GM19043 (cell line): ENCODE data around the gene AGBL4.
"Not testable (repeated sequence)": the region's sequence is repeated elsewhere in the genome, so short reads cannot be mapped to it uniquely, and the experiment has no call there.

Experiments
- ATAC-seq: cut with Tn5 transposase; IDR thresholded peaks from one replicate; pipeline ENCODE4 v1.9.1; 2021; ENCODE audit warnings: low read depth; ENCODE audit not compliant: unreplicated experiment

Gene AGBL4

GRCh38 chr1:49059087-49059486 is 964.7 kb downstream of the AGBL4 start:
- ATAC-seq, result no peak

DNA sequence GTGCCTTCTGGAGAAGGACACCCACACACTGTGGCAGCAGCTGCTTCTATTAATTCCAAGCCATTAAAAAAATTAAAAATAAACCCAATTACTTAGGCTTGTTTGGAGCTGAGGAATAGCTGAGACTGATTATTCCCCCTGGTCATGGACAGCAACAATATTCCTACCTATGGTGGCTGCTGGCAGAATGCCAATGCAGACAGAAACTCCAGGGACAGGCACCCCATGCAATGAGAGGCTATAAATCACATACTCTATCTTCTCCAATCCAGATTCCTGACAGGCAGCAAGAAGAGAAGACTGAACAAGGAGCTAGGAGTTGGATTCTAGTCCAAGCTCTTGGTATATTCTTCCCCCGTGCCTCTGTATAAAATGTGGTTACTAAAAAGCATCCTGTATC is 971.7 kb downstream of the AGBL4 start:
- ATAC-seq, result no peak

DNA sequence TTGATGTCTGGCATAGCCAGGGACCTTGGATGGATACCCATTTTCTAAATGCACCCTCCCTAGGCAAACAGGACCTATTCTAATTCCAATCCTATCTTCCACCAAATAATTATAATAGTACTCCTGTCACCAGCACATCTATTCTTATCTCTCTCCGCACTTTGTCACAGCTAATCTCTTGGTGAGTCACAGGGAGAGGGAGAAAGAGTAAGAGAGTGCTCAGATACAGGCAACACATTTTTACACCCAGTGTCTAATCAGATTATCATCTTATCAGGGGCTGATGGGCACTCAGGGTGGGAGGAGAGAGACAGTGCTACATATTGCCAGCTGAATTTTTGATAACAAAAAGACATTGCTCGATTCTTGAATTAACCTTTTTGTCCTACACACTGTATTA is 972.1 kb downstream of the AGBL4 start:
- ATAC-seq, result no peak

- no peak for ATAC-seq
Measured at GRCh38 chr1:49050041-49050440, 973.7 kb downstream of the AGBL4 start.

DNA sequence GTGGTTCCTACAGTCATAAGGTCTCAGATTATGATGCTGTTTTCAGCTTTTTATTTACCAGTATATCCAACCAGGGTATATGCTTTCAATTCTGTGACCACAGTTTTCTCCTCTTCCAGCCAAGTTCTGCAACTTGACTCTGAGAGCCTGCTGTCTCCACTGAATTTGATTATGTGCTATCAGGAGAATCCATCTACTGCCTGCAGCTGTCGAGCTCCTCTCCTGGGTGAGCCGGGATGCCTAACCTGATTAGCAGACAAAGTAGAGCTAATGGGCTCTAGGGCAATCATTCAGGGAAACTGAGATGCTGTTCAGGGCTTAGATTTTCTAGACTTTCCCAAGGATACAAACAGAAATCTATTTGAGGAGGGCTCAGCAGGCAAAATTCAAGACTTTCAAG is 975.6 kb downstream of the AGBL4 start:
- no peak for ATAC-seq

DNA sequence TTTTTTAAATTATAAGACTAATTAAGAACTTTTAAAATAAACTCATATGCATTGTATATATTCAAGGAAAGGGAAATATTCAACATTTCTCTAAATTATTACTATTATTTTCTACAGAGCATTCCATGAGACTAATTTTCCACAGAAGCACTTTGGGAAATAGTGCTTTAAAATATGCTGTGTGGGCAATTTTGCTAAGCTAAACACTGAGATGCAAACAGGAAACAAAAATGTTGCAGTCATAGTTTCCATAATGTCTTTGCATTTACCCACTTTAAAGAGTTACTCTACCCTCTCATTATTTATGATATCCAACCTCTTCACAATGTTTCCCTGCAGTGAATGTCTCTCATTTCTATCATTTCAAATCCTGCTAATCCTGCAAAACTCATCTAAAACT is 977.4 kb downstream of the AGBL4 start:
- ATAC-seq, result no peak

GRCh38 chr1:49045371-49045770 is 978.4 kb downstream of the AGBL4 start:
- no peak for ATAC-seq

DNA sequence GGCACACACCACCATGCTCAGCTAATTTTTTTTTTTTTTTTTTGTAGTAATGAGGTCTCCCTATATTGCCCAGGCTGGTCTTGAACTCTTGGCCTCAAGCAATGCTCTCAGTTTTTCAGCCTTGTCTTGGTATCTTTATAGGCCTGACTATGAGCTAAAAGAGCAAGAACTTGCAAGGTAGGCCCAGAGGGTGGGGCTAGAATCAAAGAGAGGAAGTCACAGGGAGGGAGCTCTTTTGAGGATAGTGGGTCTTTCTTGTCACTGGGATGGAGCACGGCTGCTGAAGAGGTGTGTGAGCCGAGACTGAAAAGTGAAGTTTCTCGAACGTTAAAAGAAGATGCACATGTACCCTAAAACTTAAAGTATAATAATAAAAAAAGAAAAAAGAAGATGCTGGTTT is 987.1 kb downstream of the AGBL4 start:
- no peak for ATAC-seq

GRCh38 chr1:49028396-49028795 is 995.4 kb downstream of the AGBL4 start:
- ATAC-seq, result no peak

DNA sequence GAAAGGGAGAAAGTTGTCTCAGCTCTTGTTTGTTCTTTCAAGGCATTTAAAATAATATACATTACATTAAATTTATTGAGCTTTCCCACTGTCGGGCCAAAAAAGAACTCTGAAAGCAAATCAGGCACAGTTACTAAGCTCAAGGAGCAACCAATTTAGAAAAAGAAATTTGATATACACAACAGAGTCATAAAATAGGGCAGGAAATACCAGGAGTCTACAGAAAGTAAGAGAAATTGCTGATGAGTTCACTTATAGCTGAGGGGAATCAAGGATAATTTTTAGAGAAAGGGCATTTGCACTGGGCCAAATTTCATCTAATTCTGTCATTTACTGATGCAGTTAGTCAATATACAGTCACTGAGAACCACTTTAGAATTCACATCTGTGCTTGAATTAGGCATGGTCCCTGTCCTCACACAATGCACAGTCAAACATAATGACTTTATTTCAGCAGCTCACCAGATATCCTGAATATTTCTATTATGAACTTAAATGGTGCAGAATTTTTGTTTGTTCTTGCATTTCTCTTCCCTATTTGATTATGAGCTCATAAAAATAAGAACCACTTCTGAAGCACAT is 997.4 kb downstream of the AGBL4 start:
- no peak for ATAC-seq

GRCh38 chr1:49016030-49016977 is 1007.5 kb downstream of the AGBL4 start:
- no peak for ATAC-seq

- no peak for ATAC-seq
Measured at GRCh38 chr1:49013079-49013478, 1010.7 kb downstream of the AGBL4 start.

GRCh38 chr1:49002981-49003380 is 1020.8 kb downstream of the AGBL4 start:
- not testable (repeated sequence) for ATAC-seq

DNA sequence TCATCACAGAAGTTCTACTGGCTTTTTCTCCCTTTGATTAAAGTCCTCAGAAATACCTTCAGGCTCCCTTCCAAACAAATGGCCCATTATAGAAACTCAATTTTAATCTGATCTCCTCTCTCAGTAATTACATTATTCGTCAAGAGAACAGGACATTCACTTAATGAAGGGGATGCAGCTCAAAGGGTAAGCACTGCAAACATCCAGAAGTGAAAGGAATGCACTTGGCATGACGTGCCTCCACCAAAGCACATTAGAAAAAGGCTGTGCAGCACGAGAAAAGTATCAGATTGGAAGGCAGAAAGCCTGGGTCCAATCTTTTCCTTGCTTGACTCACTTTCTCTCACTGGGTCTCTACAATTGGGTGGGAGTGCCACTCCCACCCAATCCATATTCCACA is 1024.4 kb downstream of the AGBL4 start:
- ATAC-seq, result no peak

GRCh38 chr1:48996311-48996710 is 1027.4 kb downstream of the AGBL4 start:
- no peak for ATAC-seq

- no peak for ATAC-seq
Measured at GRCh38 chr1:48988633-48989197, 1035.0 kb downstream of the AGBL4 start.

- ATAC-seq, result no peak
Measured at GRCh38 chr1:48979940-48980339, 1043.8 kb downstream of the AGBL4 start.

GRCh38 chr1:48978413-48978812 is 1045.3 kb downstream of the AGBL4 start:
- no peak for ATAC-seq

DNA sequence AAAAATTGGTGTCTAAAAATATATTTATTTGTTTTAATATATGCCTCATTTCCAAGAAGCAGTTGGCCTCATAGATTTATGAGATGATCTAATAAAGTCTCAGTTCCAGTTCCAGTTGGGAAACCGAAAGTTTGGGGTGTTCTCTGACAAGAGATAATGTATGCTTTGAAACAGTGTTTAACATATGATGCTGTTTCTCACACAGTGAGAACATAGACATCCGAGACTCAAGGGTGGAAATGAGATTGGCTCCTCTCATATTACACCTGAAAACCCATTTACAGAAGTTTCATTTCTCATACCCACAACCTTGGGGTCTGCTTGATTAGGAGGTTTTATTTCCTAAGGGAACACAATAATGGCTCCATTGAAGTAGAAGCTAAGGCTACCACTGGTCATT is 1046.5 kb downstream of the AGBL4 start:
- ATAC-seq, result no peak

- ATAC-seq, result no peak
Measured at GRCh38 chr1:48969971-48970370, 1053.8 kb downstream of the AGBL4 start.

DNA sequence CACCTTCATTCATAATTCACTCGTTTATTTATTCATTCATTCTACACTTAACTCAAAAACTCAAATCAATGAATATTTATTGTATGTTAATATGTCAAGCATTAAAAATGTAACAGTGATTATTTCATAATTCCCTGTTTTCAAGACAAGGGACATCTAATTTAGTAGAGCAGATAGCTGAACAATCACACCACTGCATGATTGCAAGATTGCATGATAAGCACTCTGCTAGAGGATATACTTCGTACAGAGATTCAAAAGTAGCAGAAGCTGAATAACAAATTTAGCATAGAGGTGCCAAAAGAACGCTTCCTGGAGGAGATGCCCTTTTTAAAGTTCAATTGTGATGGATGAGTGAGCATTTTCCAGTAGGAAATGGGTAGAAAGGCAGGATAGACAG is 1056.4 kb downstream of the AGBL4 start:
- ATAC-seq, result no peak

DNA sequence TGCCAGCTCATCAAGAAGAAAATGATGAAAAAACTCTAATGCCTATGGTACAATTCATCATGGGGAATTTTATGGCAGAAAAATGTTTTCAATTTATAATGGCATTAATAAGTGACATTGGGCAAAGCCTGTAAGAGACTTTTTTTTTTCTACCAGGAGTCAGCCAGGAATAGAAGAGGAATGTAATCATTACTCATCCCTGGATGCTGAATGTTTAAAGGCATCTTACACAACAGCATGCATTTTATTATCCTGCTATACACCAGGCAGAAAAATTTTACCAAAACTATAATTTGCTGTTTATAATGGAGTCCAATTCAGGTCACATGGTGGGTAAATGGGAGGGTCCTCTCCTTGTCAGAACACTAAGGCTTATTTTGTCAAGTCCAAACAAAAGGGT is 1057.2 kb downstream of the AGBL4 start:
- no peak for ATAC-seq
